ENCODE results near the gene NELL1.

The NELL1 gene

DNA sequence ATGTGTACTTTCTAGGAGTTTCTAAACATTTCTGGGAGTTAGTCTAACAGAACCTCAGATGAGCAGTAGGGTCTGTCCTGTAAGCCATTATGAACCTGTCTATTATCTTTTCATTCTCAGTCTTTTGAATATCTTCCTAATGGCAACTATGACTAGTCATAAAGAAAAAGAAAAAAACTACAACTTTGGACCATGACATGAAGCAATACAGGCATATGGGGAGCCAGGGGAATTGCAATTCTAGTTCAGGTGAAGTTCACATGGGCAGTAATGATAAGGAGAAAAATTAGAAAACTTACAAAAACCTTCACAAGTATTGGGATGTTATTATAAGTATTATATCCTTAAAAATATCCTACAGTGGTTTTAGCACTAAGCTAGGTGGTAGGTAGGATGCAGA, 874.5 kb downstream of the NELL1 start:
- DNase-seq (ENCODE audit: extremely low read depth in 1 of 2, low read depth in 1 of 2), result no peak

DNA sequence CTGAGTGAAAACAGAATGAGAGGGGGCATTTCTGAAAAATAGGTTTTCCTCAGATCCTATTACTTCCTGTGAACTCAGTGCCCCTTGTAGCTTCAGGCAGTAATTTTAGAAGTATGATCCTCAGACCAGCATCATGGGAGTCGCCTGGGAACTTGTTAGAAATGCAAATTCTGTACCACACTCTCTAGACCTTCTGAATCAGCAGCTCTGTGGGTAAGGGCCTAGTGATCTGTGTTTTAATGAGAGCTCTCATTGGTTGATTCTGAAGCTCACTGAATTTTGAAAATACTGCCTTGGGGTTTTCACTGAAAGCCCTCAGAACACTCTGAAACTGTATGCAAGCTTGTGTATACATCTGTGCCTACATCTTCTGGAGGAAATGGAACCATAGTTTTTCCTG, 876.3 kb downstream of the NELL1 start:
- no peak for DNase-seq (ENCODE audit: extremely low read depth in 1 of 2, low read depth in 1 of 2)

DNA sequence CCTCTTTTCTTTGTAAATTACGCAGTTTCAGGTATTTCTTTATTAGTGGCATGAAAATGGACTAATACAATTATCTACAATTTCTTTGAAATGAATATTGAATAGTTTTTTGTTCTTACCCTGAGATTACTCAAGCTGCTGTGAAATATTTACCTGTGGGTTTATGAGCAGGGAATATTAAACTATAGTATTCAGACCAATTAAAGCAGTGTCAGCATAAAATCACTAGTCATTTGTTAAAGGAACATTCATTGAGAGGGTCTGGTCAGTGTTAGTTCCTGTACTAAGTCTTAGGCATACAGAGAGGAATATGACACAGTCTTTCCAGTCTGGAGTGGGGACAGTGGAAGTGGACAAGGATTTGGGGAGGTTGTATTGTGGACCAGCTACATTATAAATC, 877.3 kb downstream of the NELL1 start:
- no peak for DNase-seq (ENCODE audit: extremely low read depth in 1 of 2, low read depth in 1 of 2)

DNA sequence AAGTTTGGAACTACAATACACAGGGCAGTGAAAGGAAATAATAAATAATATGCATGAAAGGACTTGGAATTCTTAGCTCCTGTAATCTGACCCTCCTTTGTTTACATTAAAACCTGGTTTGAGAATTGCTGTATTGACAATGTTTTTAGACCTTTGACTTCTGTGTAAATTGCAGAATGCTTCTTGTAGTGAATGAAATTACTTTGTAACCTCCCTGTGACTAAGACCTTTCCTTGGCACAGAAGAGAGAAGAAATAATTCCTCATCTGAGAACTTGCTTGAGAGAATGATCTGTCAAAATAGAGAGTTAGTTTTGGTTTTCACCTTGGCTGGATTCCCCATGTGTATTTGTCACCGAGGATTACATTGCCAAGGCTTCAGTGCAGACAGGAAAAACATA, 883.5 kb downstream of the NELL1 start:
- no peak for DNase-seq (ENCODE audit: extremely low read depth in 1 of 2, low read depth in 1 of 2)

DNA sequence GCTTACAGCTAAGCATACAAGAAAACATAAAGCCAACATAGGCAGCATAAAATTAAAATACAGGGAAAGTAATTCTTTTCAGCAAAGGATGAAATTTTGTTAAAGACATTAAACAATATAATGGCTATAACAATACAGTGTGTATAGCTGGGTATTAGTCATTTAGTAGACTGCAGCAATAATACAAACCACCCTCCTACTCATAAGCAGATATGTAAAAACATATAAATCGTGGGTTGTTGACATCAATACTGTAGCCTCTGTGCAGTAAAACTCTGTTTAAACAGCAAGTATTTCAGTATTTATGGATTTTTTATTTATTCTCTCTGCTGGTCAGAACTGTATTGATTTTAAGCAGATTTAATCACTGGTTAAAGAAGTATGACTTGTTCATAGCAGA, 884.4 kb downstream of the NELL1 start:
- DNase-seq (ENCODE audit: extremely low read depth in 1 of 2, low read depth in 1 of 2), result no peak

DNA sequence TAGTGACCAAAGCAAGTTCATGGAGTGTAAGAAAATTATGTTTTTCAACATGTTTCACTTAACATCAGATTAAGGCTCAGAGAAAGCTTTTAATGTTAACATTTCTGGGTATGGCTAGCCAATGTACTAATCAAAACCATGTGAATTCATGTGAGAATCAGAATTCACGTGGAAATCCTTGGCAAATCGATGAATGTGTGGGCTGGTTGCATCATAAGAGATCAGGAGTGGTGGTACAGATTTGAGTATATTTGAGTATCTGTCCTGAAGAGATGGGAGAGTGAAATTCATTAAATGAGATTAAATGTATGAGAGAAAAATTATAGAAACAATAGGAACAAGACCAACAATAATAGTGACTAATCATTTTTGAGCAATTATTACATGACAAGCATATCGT, 884.9 kb downstream of the NELL1 start:
- DNase-seq (ENCODE audit: extremely low read depth in 1 of 2, low read depth in 1 of 2), result no peak

DNA sequence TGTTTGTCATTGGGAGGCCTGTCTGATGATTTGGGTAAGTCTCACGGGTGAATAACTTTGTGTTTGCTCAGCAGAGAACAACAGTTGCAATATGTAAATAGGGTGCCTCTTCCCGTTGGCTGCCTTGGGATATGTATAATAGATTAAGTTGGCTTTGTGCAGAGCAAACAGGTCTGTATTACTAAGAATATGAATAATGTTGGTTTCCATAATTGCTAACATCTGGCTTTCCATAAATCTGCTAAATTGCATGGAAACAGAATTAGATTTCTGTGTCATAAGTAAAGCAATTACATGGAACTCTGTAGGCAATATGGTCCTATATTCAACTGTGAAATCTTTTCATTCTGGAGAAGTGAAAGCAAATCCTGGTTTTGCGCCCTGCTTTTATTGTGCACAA, 887.5 kb downstream of the NELL1 start:
- DNase-seq (ENCODE audit: extremely low read depth in 1 of 2, low read depth in 1 of 2), result no peak

DNA sequence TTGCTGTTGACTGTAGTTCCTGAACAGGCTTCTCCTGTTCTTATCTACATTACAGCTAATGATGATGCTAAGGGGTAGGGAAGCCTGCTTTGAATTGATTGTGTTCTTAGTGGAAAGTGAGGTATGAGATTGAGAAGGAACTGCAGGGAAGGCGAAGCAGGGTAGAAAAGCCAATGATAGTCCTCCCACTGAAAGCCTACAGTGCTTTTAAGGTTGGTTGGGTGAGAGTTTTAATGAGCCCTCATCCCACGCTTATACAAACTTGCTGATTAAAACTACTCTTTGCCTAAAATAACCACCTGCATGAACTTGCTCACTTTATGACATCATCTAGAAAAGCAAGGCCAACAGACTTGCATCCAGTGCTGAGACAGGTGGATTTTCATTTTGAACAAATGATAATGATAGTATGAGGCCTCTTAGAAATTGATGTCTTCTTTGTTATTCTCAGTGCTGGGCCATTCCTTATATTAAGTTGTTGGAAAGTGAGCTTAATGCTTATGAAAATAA, 891.1 kb downstream of the NELL1 start:
- DNase-seq (ENCODE audit: extremely low read depth in 1 of 2, low read depth in 1 of 2), result no peak

DNA sequence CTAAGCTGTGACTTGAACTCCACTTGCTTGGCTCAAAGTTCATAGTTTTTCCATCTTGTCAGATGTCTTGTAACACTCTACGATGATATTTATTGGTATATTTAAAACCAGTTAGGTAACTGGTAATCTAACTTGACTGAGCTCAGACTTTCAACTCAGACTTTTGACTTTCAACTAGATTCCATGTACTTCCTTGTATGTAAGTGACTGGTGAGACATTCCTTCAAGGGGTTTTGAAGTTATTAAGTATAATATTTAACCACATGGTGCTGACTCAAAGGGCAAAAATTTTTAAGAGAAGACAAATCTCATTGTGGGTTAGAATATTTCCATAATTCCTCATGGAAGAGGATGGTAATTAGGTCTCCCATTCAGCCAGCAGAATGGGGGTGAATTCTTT, 892.2 kb downstream of the NELL1 start:
- no peak for DNase-seq (ENCODE audit: extremely low read depth in 1 of 2, low read depth in 1 of 2)

DNA sequence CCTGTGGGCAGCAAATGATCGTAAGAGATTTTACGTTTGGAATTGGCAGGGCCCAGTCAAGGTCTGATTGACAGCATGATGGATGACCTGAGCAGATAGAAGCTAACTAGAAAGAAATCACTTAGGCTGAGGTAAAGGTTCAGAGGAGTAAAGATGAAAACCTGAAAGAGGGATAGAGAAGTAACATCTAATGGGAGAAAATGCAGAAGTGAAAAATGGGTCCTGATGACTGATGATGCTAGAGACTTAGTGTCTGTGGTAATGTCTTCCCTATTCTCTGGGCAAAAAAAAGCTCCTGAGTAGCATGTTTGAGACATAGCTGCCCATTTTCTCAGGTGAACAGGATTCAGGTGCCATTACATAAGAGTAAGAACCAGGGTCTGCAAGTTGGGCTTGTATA, 894.7 kb downstream of the NELL1 start:
- DNase-seq (ENCODE audit: extremely low read depth in 1 of 2, low read depth in 1 of 2), result no peak

DNA sequence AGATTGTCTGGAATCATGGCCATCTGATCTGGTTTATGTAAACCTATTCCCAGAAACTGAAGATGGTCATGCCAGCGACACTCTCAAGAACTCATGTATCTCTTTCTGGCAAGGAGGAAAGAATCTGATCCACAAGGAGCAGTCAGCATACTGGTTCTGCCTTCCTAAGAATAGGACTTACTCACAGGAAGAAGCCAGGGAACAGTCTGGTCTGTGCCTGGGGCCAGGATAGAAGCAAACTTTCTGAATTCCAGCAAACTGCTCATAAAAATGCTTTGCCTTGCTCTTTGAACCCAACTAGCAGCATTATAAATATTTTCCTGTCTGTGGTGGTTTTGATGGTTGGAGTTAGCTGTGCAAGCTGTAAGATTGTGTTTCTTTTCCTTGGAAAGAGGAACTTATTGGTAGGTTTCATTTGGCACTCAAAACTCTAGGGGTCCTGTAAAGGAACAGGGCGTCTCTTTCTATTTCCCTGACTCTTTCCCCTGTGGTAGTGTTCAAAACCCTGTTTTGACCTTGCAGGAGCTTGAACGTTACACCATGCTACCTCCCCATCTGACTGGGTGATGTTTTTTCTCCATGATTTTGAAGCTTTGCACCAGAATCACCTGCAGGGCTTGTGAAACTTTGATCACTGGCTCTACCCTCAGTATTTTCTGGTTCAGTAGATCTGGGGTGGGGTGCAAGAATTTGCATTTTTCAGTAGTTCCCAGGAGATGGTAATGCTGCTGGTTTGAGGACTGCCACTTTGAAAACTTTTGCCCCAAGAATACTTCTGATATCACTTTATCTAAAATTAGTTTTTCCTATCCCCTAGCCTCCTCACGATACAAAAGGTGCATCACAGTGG, 895.7 kb downstream of the NELL1 start:
- DNase-seq (ENCODE audit: extremely low read depth in 1 of 2, low read depth in 1 of 2), result no peak

DNA sequence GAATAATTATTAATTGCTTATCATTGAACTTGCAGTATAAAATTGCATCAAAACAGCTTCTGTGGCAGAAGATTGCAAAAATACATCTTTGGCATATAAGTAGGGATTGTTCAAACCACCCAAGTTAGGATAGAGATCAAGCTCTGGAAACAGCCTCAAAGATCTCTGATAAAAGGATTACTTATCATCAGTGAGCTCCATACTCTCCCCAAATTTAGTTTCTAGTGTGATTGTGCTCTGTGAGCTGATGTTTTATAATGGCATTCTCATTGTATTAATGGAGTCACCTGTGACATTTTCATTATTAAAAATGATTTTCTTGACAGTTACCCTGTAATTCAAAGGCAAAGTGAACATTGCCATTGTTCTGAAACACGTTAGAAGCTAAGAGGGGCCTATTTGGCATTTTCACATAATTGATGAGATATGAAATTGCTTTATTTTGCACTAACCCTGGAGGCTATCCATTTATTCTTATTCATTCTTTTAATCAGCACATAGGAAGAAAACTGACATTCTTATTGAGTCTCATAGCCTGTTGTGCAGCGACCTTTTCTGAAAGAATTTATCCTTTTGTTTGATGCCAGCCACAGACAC, 897.2 kb downstream of the NELL1 start:
- no peak for DNase-seq (ENCODE audit: extremely low read depth in 1 of 2, low read depth in 1 of 2)

DNA sequence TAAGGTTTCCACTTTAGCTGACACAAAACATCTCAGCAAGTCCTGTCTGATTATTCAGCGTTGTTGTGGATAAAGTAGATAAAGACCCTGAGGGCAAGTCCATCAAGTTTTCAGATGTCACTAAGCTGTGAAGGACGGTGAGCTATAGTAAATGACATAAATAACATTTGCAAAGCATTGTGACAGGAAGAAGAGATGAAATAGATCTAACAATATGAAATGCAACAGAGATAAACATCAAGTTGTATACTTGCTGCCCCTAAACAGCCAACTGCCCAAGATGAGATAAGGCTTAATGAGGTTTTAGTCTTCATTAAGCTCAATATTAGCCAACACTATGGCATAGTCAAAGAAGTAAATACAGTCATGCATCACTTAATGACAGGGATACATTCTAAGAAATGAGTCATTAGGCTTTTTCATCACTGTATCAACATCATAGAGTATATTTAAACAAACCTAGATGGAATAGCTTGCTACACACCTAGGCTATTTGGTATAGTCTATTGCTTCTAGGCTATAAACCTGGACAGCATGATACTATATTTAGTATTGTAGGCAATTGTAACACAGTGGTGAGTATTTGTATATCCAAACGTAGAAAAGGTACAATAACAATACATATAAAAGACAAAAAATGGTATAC, 898.4 kb downstream of the NELL1 start:
- DNase-seq (ENCODE audit: extremely low read depth in 1 of 2, low read depth in 1 of 2), result no peak

DNA sequence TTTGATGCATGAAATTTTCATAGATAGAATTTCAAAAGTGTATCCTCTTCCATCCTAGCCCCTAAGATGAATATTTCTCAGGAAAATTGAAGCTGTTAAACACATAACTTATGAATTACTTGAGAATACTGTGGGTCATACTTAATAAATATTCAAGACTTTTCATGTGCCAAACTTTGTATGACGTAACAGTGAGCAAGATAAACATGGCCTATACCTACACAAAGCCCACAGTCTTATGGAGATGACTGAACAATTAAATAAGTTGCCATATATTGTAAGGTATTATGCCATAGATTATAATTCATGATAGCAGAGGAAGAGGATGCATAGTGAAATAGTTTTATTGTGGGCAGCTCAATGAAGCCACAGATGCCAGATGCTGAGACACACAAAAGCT, 902.8 kb downstream of the NELL1 start:
- no peak for DNase-seq (ENCODE audit: extremely low read depth in 1 of 2, low read depth in 1 of 2)

DNA sequence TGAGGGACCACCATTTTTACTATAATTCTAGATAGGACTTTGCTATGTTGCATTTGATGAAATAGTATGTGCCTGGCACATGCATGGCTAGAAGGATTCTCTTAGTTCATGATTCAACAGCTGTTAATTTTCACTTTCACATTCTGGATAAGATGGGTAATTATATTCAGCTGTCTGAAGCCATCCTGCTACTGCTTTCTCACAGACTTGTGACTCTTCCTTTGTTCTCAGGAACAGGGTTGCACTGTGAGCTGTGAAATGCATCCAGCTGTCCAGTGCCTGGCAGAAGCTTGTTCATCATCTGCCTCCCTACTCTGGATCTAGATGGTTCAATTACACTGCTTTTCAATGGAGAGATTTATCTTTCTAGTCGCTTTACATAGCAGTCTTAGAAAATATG, 913.4 kb downstream of the NELL1 start:
- DNase-seq (ENCODE audit: extremely low read depth in 1 of 2, low read depth in 1 of 2), result no peak

DNA sequence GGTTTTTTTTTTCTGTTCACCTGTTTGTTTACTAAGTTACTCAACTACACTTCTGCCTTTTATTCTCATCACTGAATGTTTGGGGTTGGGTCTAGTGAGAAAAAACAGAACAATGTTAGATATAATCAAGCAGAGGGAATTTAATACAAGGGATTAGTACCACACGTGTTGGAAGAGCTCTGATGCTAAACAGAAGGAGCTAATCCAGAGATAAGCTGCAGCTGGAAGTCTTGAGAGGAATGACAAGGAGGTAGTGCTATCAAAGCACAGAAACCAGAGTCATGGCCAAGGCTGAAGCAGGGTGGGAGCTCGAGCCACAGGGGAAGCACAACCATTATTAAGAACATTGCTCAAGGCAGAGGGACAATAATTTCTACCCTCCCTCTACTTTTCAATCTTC, 919.4 kb downstream of the NELL1 start:
- DNase-seq (ENCODE audit: extremely low read depth in 1 of 2, low read depth in 1 of 2), result no peak

DNA sequence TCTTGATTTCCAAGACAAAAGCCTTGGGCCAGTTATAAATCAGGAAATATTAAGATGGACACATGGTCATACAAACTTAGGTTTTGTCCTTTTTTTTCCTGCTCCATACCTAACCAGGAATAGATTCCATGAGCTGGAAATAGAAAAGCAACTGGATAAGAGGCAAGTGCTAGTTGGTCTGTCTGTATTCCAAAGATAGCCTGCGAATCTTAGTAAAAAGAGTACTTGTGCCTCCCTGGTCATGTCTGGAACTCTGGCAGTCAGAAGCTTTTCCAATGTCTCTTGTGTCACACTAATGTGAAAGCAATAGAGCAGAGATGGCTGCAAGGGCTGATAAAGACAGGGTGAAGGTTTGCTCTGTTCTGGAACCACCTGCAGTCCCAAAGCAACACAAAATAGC, 933.3 kb downstream of the NELL1 start:
- DNase-seq (ENCODE audit: extremely low read depth in 1 of 2, low read depth in 1 of 2), result no peak

DNA sequence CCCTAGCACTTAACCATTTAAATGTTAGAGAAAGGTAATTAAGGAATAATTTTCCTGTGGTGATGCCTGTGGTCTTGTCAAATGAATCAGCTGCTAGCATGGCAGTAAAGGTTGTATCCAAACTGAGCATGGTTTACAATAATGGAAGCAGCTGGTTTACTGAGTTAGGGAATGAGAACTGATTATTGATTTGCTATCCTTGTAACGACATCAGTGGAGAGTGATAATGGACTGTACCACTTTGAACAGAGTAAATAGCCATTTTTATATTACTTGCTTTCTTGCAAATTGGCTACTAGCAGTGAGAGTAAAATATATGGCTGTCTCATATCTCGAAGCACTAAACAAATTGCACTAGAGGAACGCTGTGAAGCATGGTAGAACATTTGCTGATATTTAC, 934.5 kb downstream of the NELL1 start:
- no peak for DNase-seq (ENCODE audit: extremely low read depth in 1 of 2, low read depth in 1 of 2)

DNA sequence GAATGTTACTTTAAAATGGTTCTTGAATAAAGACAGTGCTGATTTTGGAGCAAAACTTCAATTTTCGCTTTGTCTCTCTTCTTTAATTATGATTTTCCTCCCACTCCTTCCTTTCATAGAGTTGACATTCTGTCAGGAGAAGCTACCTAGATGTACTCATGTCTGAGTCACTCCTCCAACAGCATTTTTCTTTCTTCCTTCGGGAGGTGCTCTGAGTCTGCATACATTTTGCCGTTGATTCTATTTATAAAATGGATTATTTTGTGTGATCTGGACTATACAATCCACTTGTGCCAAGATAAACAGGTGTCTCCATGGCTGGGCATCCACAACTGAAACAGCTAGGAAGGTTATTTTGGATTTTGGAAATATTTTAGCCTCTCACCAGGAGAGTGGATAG, 935.2 kb downstream of the NELL1 start:
- no peak for DNase-seq (ENCODE audit: extremely low read depth in 1 of 2, low read depth in 1 of 2)

DNA sequence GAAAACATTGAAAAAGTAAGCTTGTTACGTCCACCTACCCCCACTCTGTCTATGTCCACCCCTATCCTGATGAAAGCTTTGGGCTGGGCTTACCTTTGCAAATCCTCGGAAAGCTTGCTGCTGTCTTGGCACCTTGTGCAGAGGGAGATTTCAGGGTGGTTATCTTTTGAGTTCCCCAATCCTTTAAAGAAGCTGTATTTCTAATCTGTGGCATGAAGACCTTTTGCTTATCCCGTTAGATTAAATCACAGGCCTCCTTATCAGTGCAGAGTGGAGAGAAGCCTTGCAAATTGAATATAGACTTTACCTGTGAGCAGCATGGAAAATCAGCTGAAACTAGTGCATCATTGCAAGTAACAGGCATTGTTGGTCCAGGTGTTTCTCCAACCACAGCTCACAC, 942.9 kb downstream of the NELL1 start:
- no peak for DNase-seq (ENCODE audit: extremely low read depth in 1 of 2, low read depth in 1 of 2)

DNA sequence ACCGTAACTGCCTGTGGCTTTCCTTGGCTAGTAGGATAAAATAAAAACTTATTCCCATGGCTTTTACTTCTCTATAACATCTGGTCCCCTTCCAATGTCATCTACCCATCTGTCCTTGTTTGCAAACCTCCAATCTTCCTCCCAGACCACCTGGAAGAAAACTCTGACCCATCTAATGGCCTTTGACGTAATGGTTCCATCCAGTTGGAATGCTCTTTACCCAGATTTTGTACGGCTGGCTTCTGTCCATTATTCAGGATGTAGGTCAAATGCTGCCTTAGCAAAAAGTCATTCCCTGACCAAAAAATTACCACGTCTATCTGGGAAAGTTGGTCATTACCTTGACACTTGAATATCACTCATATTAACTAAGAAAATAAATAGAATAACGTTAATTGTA, 945.6 kb downstream of the NELL1 start:
- no peak for DNase-seq (ENCODE audit: extremely low read depth in 1 of 2, low read depth in 1 of 2)

DNA sequence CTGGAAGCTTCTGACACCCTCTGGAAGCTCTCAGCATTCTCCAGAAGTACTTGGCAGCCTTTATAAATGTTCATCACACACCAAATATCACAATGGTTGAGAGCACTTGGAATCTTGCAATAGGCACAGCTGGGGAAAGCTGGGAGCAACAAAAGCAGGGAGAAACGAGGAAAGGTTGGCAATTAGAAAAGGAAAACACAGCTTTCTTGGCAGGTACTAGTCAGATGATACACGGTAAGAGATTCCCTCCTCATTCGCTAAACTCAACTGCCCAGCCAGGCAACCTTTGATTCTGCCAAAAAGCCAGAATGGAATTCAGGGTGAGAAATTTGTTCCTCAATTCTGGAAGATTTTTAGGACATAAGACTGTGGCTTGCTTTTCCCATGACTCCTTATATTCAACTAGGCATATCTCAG, 946.6 kb downstream of the NELL1 start:
- no peak for DNase-seq (ENCODE audit: extremely low read depth in 1 of 2, low read depth in 1 of 2)

All from stimulated activated CD8-positive, alpha-beta memory T cell treated with anti-CD3 and anti-CD28 coated beads, Interleukin-7, amount 100 ng/mL, for 48 hours (primary cell).